GM10248 (cell line): ENCODE data around the gene PDE4D.

Source experiments
- CTCF ChIA-PET: fragments of 300-600 bp; sonication (Branson Sonifier 250); formaldehyde crosslinking; extraction: SDS; loops from one replicate; lab custom pipeline; 2021; ENCODE audit warnings: antibody characterized with exemption; lab: Yijun Ruan, JAX
- POLR2A ChIA-PET: fragments of 350-650 bp; sonication (Branson Sonifier 250); formaldehyde crosslinking; extraction: SDS; loops from one replicate; lab custom pipeline; 2020; ENCODE audit warnings: antibody characterized with exemption; lab: Yijun Ruan, JAX
- DNase-seq: peaks from one replicate; pipeline ENCODE4 v3.0.0; 2012; ENCODE audit errors: extremely low spot score
- TF ChIP-seq, protein P1 (sequence below): IDR thresholded peaks from 2 replicates; pipeline ENCODE4 v1.5.1; 2012; ENCODE audit warnings: mild to moderate bottlenecking, low read depth; ENCODE audit errors: extremely low read depth, missing control alignments, control extremely low read depth

PDE4D gene

DNA sequence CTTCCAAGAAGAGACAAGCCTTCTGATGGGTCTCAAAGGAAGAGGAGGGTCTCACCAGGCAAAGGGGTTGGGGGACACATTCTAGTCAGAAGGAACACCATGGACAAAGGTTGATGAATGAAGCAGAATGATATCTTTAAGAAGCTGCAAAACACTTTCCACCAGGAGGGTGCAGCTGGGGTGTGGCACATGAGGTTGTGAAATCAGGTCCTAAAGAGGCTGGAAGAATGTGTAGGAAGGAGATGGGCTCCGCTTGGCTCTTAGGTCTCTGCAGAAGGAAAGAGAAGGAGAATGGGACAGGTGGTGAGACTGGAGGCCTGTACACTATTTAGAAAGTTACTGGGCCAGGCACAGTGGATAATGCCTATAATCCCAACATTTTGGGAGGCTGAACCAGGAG, 328.6 kb downstream of the PDE4D start:
- no peak for DNase-seq
- TF ChIP-seq, protein P1, sequence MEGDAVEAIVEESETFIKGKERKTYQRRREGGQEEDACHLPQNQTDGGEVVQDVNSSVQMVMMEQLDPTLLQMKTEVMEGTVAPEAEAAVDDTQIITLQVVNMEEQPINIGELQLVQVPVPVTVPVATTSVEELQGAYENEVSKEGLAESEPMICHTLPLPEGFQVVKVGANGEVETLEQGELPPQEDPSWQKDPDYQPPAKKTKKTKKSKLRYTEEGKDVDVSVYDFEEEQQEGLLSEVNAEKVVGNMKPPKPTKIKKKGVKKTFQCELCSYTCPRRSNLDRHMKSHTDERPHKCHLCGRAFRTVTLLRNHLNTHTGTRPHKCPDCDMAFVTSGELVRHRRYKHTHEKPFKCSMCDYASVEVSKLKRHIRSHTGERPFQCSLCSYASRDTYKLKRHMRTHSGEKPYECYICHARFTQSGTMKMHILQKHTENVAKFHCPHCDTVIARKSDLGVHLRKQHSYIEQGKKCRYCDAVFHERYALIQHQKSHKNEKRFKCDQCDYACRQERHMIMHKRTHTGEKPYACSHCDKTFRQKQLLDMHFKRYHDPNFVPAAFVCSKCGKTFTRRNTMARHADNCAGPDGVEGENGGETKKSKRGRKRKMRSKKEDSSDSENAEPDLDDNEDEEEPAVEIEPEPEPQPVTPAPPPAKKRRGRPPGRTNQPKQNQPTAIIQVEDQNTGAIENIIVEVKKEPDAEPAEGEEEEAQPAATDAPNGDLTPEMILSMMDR, result no peak
- ChIA-PET CTCF (interaction anchor here (1.4 kb wide), 1 partner anchor 9 kb away, joined by 4 read pairs; no protein-coding TSS in a partner anchor), POLR2A (no interaction called here)

DNA sequence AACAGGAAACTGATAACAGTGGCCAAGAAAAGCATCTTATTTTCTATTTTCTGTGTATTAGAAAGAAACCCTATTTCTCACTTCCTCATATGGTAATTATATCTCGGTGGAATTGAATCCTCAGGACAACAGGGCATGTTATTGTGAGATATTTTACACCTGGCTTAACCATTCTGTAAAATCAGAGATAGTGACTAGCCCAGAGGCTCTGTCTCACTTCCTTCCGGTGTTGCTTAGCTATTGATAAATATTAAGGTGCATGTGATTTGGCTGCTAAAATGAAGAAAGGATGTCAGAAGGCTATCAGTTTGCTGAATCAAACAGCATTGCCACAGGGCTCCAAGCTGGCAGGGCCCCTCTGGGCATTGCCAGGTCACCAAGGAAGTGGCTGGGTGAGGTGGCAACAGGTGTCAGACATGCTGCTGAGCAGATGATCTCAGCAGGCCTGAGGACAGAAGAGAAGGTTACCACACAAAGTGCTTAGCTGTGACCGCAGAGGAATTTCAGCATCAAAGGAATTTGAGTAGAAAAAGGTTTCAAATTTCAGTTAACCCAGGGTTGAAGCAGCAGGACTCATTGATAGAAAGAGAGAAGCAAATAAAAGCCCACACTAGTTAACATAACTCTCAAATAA, 330.7 kb downstream of the PDE4D start:
- ChIA-PET POLR2A (no interaction called here), CTCF (interaction anchor here (1.4 to 1.9 kb wide), 4 partner anchors 9 to 375 kb away, joined by 3 to 6 read pairs (median 4); no protein-coding TSS in a partner anchor)
- DNase-seq, result peak; percentile 45
- TF ChIP-seq, protein P1, result no peak

GRCh38 chr5:59560553-59560952, 333.0 kb downstream of the PDE4D start:
- ChIA-PET POLR2A (no interaction called here), CTCF (no interaction called here)
- no peak for DNase-seq
- TF ChIP-seq, protein P1, result no peak

- TF ChIP-seq, protein P1, result no peak
- DNase-seq, result no peak
- ChIA-PET CTCF (no interaction called here), POLR2A (no interaction called here)
These were observed 333.7 kb downstream of the PDE4D start for GRCh38 chr5:59559847-59560246.

DNA sequence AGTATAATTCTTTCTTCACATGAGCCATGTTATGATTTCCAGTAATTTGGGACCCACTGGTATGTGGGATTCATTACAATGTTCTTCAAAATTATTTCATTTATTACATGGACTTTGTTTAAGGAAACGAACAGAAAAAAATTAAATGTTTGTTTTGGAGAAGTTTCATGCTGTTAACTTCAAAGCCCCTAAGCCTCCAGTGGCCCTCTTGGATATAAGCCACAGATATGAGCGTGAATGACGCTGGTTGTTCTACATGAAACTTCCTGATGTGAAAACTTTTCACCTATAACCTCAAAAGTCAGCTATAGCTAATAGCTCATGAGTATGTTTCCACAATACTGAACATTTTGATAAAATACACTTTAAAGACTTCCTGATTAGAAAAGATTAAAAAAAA, 334.2 kb downstream of the PDE4D start:
- ChIA-PET CTCF (interaction anchor here (0.9 kb wide), 1 partner anchor 11 kb away, joined by 3 read pairs; no protein-coding TSS in a partner anchor), POLR2A (no interaction called here)
- DNase-seq, result no peak
- TF ChIP-seq, protein P1, result no peak

- TF ChIP-seq, protein P1, result no peak
- ChIA-PET POLR2A (no interaction called here), CTCF (interaction anchor here (0.9 kb wide), 1 partner anchor 10 kb away, joined by 3 read pairs; no protein-coding TSS in a partner anchor)
- no peak for DNase-seq
These were observed 335.0 kb downstream of the PDE4D start for GRCh38 chr5:59558501-59558900.
